IMR-90 (cell line): ENCODE results near the gene CRTC1. TPM values are rescaled to one million over a fixed set of nuclear protein-coding genes. Genes with fewer than 3 reads are reported as not detected.

ENCODE experiments used
- ATAC-seq: fragments of 200-7000 bp; cut with Tn5 transposase; 2 replicates; pipeline ENCODE4 v1.9.1; 2020; ENCODE audit warnings: low read depth, mild to moderate bottlenecking, moderate library complexity
- BruUV-seq: library from RNA; stranded (reverse); fragments of 400-500 nt; replicated peaks from 2 replicates; lab custom pipeline; 2021; lab: Mats Ljungman, UMichigan
- CTCF ChIA-PET: fragments of 300-600 bp; formaldehyde crosslinking; extraction: SDS; loops from one replicate; lab custom pipeline; 2021; ENCODE audit warnings: antibody characterized with exemption; lab: Yijun Ruan, JAX
- POLR2A ChIA-PET: fragments of 300-600 bp; sonication (Branson Sonifier 250); formaldehyde crosslinking; loops from one replicate; lab custom pipeline; 2022; ENCODE audit warnings: antibody characterized with exemption; ENCODE audit not compliant: unreplicated experiment; lab: Charles Lee
- DNase-seq: peaks from one replicate; pipeline ENCODE4 v3.0.0; 2013
- H2AFZ ChIP-seq: replicated peaks from 2 replicates; pipeline ENCODE3; 2013; ENCODE audit warnings: low read length, mild to moderate bottlenecking; ENCODE audit not compliant: poor library complexity
- H2AK5ac ChIP-seq: 2 replicates; pipeline ENCODE4 v1.6.1; 2013; ENCODE audit warnings: low read depth, low read length, inconsistent platforms
- H2AK9ac ChIP-seq: replicated peaks from 2 replicates; pipeline ENCODE3; 2013; ENCODE audit warnings: mild to moderate bottlenecking, low read depth, low read length, moderate library complexity; ENCODE audit not compliant: poor library complexity
- H2BK120ac ChIP-seq: 2 replicates; pipeline ENCODE4 v1.6.1; 2013; ENCODE audit warnings: low read depth, low read length, inconsistent platforms
- H2BK15ac ChIP-seq: 3 replicates; pipeline ENCODE4 v1.6.1; 2013; ENCODE audit warnings: low read depth, low read length, inconsistent platforms
- H2BK20ac ChIP-seq: 2 replicates; pipeline ENCODE4 v1.6.1; 2013; ENCODE audit warnings: low read depth, mild to moderate bottlenecking, inconsistent platforms, low read length, moderate library complexity
- H2BK5ac ChIP-seq: 2 replicates; pipeline ENCODE4 v1.6.1; 2013; ENCODE audit warnings: mild to moderate bottlenecking, low read depth, low read length, inconsistent platforms; ENCODE audit not compliant: poor library complexity, severe bottlenecking
- H3K14ac ChIP-seq: replicated peaks from 2 replicates; pipeline ENCODE4 v1.6.1; 2013; ENCODE audit warnings: low read depth, low read length, inconsistent platforms
- H3K18ac ChIP-seq: 2 replicates; pipeline ENCODE4 v1.6.1; 2013; ENCODE audit warnings: low read depth, low read length, control low read depth
- H3K23ac ChIP-seq: 2 replicates; pipeline ENCODE4 v1.6.1; 2013; ENCODE audit warnings: low read depth, low read length, inconsistent platforms
- H3K27ac ChIP-seq: 2 replicates; pipeline ENCODE4 v1.5.1; 2013; ENCODE audit warnings: mild to moderate bottlenecking, control low read depth, low read length; ENCODE audit not compliant: insufficient read depth
- H3K27me3 ChIP-seq: 2 replicates; pipeline ENCODE4 v1.6.1; 2013; ENCODE audit warnings: low read length; ENCODE audit not compliant: control insufficient read depth, insufficient read depth
- H3K36me3 ChIP-seq: 2 replicates; pipeline ENCODE4 v1.6.1; 2013; ENCODE audit warnings: low read length, mixed read lengths; ENCODE audit not compliant: control insufficient read depth, insufficient read depth
- H3K4ac ChIP-seq: 2 replicates; pipeline ENCODE4 v1.6.1; 2013; ENCODE audit warnings: low read depth, low read length, inconsistent platforms
- H3K4me1 ChIP-seq: 2 replicates; pipeline ENCODE4 v1.6.1; 2013; ENCODE audit warnings: low read length, mixed read lengths; ENCODE audit not compliant: control insufficient read depth, insufficient read depth
- H3K4me2 ChIP-seq: 2 replicates; pipeline ENCODE4 v1.6.1; 2013; ENCODE audit warnings: low read depth, mild to moderate bottlenecking, control low read depth, low read length, moderate library complexity
- H3K4me3 ChIP-seq: 2 replicates; pipeline ENCODE4 v1.5.1; 2013; ENCODE audit warnings: low read depth, mild to moderate bottlenecking, control low read depth, low read length, moderate library complexity; ENCODE audit not compliant: insufficient read depth
- H3K56ac ChIP-seq: 2 replicates; pipeline ENCODE4 v1.6.1; 2013; ENCODE audit warnings: low read length, inconsistent platforms; ENCODE audit not compliant: insufficient read depth; ENCODE audit errors: extremely low read depth
- H3K79me1 ChIP-seq, 2 experiments: 2 replicates each; pipeline ENCODE4 v1.6.1; 2013; ENCODE audit warnings: low read length in 2 of 2, inconsistent platforms in 1 of 2, low read depth in 1 of 2
- H3K9ac ChIP-seq: 2 replicates; pipeline ENCODE4 v1.6.1; 2013; ENCODE audit warnings: low read depth, low read length, control low read depth
- H3K9me1 ChIP-seq: 2 replicates; pipeline ENCODE4 v1.6.1; 2013; ENCODE audit warnings: low read length, inconsistent platforms; ENCODE audit not compliant: insufficient read depth
- H3K9me3 ChIP-seq: 2 replicates; pipeline ENCODE4 v1.6.1; 2013; ENCODE audit warnings: low read length; ENCODE audit not compliant: control insufficient read depth, insufficient read depth
- H4K20me1 ChIP-seq: 2 replicates; pipeline ENCODE4 v1.6.1; 2013; ENCODE audit warnings: low read length, inconsistent platforms; ENCODE audit not compliant: insufficient read depth
- H4K5ac ChIP-seq: 2 replicates; pipeline ENCODE4 v1.6.1; 2013; ENCODE audit warnings: mild to moderate bottlenecking, low read depth, low read length, control low read depth
- H4K8ac ChIP-seq, 2 experiments: 2 replicates each; pipeline ENCODE4 v1.6.1; 2013; ENCODE audit warnings: low read depth in 2 of 2, low read length in 2 of 2, control low read depth in 1 of 2, inconsistent platforms in 1 of 2
- H4K91ac ChIP-seq: 2 replicates; pipeline ENCODE4 v1.6.1; 2013; ENCODE audit warnings: low read depth, low read length, inconsistent platforms; ENCODE audit not compliant: insufficient read depth
- BHLHE40 ChIP-seq: fragments of 150-350 bp; IDR thresholded peaks from 2 replicates; pipeline ENCODE4 v1.6.1; 2016; ENCODE audit warnings: mild to moderate bottlenecking, low read depth, low read length
- CEBPB ChIP-seq: IDR thresholded peaks from 2 replicates; pipeline ENCODE4 v1.6.1; 2012; ENCODE audit warnings: low read depth, low read length, improper control_type of control experiment
- CHD1 ChIP-seq: IDR thresholded peaks from 2 replicates; pipeline ENCODE4 v1.6.1; 2012; ENCODE audit warnings: low read depth, low read length, improper control_type of control experiment
- MAFK ChIP-seq: IDR thresholded peaks from 2 replicates; pipeline ENCODE4 v1.6.1; 2012; ENCODE audit warnings: low read depth, low read length, improper control_type of control experiment
- MAZ ChIP-seq: IDR thresholded peaks from 2 replicates; pipeline ENCODE4 v1.6.1; 2012; ENCODE audit warnings: low read depth, mild to moderate bottlenecking, low read length, improper control_type of control experiment, moderate library complexity, borderline replicate concordance
- MXI1 ChIP-seq: IDR thresholded peaks from 2 replicates; pipeline ENCODE4 v1.6.1; 2012; ENCODE audit warnings: low read depth, mild to moderate bottlenecking, low read length, moderate library complexity, borderline replicate concordance
- NFE2L2 ChIP-seq: fragments of 150-350 bp; IDR thresholded peaks from 2 replicates; pipeline ENCODE4 v1.6.1; 2016; ENCODE audit warnings: low read depth, mild to moderate bottlenecking, low read length
- POLR2A ChIP-seq: IDR thresholded peaks from 2 replicates; pipeline ENCODE4 v1.6.1; 2012; ENCODE audit warnings: mild to moderate bottlenecking, low read depth, low read length
- RAD21 ChIP-seq: IDR thresholded peaks from 2 replicates; pipeline ENCODE4 v1.6.1; 2012; ENCODE audit warnings: low read length, improper control_type of control experiment
- RCOR1 ChIP-seq: IDR thresholded peaks from 2 replicates; pipeline ENCODE4 v1.6.1; 2012; ENCODE audit warnings: mild to moderate bottlenecking, low read length, improper control_type of control experiment; ENCODE audit not compliant: insufficient replicate concordance
- SMC3 ChIP-seq: fragments of 150-350 bp; IDR thresholded peaks from 2 replicates; pipeline ENCODE4 v1.6.1; 2016; ENCODE audit warnings: low read depth, mild to moderate bottlenecking, antibody characterized with exemption, low read length, moderate library complexity
- USF2 ChIP-seq: fragments of 150-350 bp; IDR thresholded peaks from 2 replicates; pipeline ENCODE4 v1.6.1; 2017; ENCODE audit warnings: mild to moderate bottlenecking, antibody characterized with exemption, low read length, low read depth
- WGBS, 2 experiments: methylation state at CpG; one replicate each; pipeline versions ENCODE4 v1.1.5 to v1.1.7; 2013; ENCODE audit warnings: missing lambda C conversion rate in 2 of 2; ENCODE audit not compliant: insufficient read length in 1 of 2; ENCODE audit errors: extremely low coverage in 2 of 2; 5-methylcytosine and 5-hydroxymethylcytosine counted together
- dilution Hi-C: fragments of 300-500 bp; cut with HindIII; formaldehyde crosslinking; loops from one replicate; pipeline ENCODE4 v1.14.3; 2018; ENCODE audit warnings: low sequenced_read_pairs; ENCODE audit not compliant: unreplicated experiment
- in situ Hi-C: fragments of 300-500 bp; cut with MboI; formaldehyde crosslinking; loops from 3 replicates; pipeline ENCODE4 v1.14.3; 2019; ENCODE audit warnings: low sequenced_read_pairs, inconsistent platforms, mixed read lengths
- intact Hi-C: fragments of 100-400 bp; cut with micrococcal nuclease; formaldehyde crosslinking; loops from 2 replicates; pipeline ENCODE4 v1.10.0; 2022
- polyA plus RNA-seq, 3 experiments: library from polyadenylated mRNA; depleted of rRNA; stranded (reverse); fragments of >200 nt; gene quantifications; 2 replicates each; pipeline ENCODE4 v1.2.3, GENCODE V29; 2012; ENCODE audit warnings: low replicate concordance in 1 of 3
- total RNA-seq: library from RNA; depleted of rRNA; stranded (reverse); fragments of >200 nt; gene quantifications from 2 replicates; pipeline ENCODE4 v1.2.3, GENCODE V29; 2012
- TF ChIP-seq, protein P1 (sequence below): conservative IDR thresholded peaks from 2 replicates; pipeline ENCODE4 v1.5.1; 2012; ENCODE audit warnings: mild to moderate bottlenecking, low read depth, low read length, improper control_type of control experiment
- TF ChIP-seq, protein P2 (sequence below): fragments of 150-350 bp; IDR thresholded peaks from 2 replicates; pipeline ENCODE4 v1.6.1; 2016; ENCODE audit warnings: low read depth, mild to moderate bottlenecking, low read length, moderate library complexity, borderline replicate concordance

CRTC1 gene
- total and polyA plus RNA-seq, 2 of the 4 experiments (the other 2 are of a cell fraction): 0.18 to 5.7 TPM

GRCh38 chr19:18715416-18715815 lies 31.9 kb downstream of the CRTC1 start:
- dilution Hi-C loops (no loop called here), in situ Hi-C loops (no loop called here), intact Hi-C loops (no loop called here)
- H4K8ac ChIP-seq: no peak overlapping the region
- no TSS peak for BruUV-seq
- H3K56ac ChIP-seq: no peak overlapping the region
- no peak overlapping the region for H3K14ac ChIP-seq
- peaks cover 36% of the 10 kb centered on the region for H4K20me1 ChIP-seq
- ATAC-seq (no peak), DNase-seq (no peak)
- 93% methylated on average over 3 of the region's 5 CpGs; no CpG with 5 or more reads in 1 of the 2 experiments for WGBS, 2 experiments
- H4K5ac ChIP-seq: no peak overlapping the region
- peaks cover 5 to 14% of the 10 kb centered on the region in 2 experiments; a peak in 2 of 4 replicates for H3K79me1 ChIP-seq
- no peak overlapping the region for H3K18ac ChIP-seq
- no peak overlapping the region for H2BK15ac ChIP-seq
- H3K9me3 ChIP-seq: no peaks in the 10 kb centered on the region
- H2BK20ac ChIP-seq: no peak overlapping the region
- H3K27ac ChIP-seq: no peak overlapping the region
- no peak for TF ChIP-seq CHD1
- TF ChIP-seq, protein P1, sequence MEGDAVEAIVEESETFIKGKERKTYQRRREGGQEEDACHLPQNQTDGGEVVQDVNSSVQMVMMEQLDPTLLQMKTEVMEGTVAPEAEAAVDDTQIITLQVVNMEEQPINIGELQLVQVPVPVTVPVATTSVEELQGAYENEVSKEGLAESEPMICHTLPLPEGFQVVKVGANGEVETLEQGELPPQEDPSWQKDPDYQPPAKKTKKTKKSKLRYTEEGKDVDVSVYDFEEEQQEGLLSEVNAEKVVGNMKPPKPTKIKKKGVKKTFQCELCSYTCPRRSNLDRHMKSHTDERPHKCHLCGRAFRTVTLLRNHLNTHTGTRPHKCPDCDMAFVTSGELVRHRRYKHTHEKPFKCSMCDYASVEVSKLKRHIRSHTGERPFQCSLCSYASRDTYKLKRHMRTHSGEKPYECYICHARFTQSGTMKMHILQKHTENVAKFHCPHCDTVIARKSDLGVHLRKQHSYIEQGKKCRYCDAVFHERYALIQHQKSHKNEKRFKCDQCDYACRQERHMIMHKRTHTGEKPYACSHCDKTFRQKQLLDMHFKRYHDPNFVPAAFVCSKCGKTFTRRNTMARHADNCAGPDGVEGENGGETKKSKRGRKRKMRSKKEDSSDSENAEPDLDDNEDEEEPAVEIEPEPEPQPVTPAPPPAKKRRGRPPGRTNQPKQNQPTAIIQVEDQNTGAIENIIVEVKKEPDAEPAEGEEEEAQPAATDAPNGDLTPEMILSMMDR: no peak
- TF ChIP-seq POLR2A: no peak
- no peak for TF ChIP-seq SMC3
- TF ChIP-seq RAD21: no peak
- TF ChIP-seq BHLHE40: no peak
- TF ChIP-seq RCOR1: no peak
- TF ChIP-seq, protein P2, sequence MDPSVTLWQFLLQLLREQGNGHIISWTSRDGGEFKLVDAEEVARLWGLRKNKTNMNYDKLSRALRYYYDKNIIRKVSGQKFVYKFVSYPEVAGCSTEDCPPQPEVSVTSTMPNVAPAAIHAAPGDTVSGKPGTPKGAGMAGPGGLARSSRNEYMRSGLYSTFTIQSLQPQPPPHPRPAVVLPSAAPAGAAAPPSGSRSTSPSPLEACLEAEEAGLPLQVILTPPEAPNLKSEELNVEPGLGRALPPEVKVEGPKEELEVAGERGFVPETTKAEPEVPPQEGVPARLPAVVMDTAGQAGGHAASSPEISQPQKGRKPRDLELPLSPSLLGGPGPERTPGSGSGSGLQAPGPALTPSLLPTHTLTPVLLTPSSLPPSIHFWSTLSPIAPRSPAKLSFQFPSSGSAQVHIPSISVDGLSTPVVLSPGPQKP: no peak
- TF ChIP-seq MXI1: no peak
- TF ChIP-seq NFE2L2: no peak
- TF ChIP-seq MAFK: no peak
- no peak for TF ChIP-seq MAZ
- no peak for TF ChIP-seq USF2
- no peak for TF ChIP-seq CEBPB
- H3K9me1 ChIP-seq: peaks cover 3% of the 10 kb centered on the region; the same call in 1 of the 2 replicates
- no peak overlapping the region for H2BK5ac ChIP-seq
- no peak overlapping the region for H3K9ac ChIP-seq
- no peak overlapping the region for H2AFZ ChIP-seq
- POLR2A ChIA-PET: no interaction called here
- H2AK5ac ChIP-seq: no peak overlapping the region
- H2BK120ac ChIP-seq: no peak overlapping the region
- H4K91ac ChIP-seq: no peak overlapping the region
- H3K4me3 ChIP-seq: no peak overlapping the region
- H3K4ac ChIP-seq: no peak overlapping the region
- peaks cover 2% of the 10 kb centered on the region; the same call in 1 of the 2 replicates for H3K36me3 ChIP-seq
- H3K4me2 ChIP-seq: no peak overlapping the region
- no peak overlapping the region for H3K23ac ChIP-seq
- no peak overlapping the region for H2AK9ac ChIP-seq
- H3K27me3 ChIP-seq: no peaks in the 10 kb centered on the region
- CTCF ChIA-PET: no interaction called here
- H3K4me1 ChIP-seq: peaks cover 11% of the 10 kb centered on the region; the same call in 1 of the 2 replicates
